Colon (tissue), 2 donors: ENCODE results near the gene KIF18B.

Experiments used
- FAIRE-seq: peaks from 2 replicates; lab custom pipeline; 2012; peaks lifted over from hg19 to GRCh38; lab: Jason Lieb, UNC
- donor health status: control.
- donor health status: control.

Gene KIF18B

GRCh38 chr17:44918006-44918405, 29.6 kb downstream of the KIF18B start:
- no peak for FAIRE-seq

GRCh38 chr17:44917456-44917855, 30.1 kb downstream of the KIF18B start:
- no peak for FAIRE-seq

- FAIRE-seq: no peak
Measured at GRCh38 chr17:44916781-44917241, 30.8 kb downstream of the KIF18B start.

- FAIRE-seq: no peak
Measured at GRCh38 chr17:44915862-44916780, 31.5 kb downstream of the KIF18B start.

GRCh38 chr17:44915321-44915726, 32.2 kb downstream of the KIF18B start, which contains the start of gene GFAP:
GFAP (minus strand) TSS chr17:44915500; CDS start chr17:44915486, 14 bp downstream.
- FAIRE-seq: no peak

GRCh38 chr17:44914698-44915271, 32.8 kb downstream of the KIF18B start:
- no peak for FAIRE-seq

- no peak for FAIRE-seq
Measured at GRCh38 chr17:44914148-44914547, 33.4 kb downstream of the KIF18B start.

GRCh38 chr17:44913676-44914075, 33.9 kb downstream of the KIF18B start:
- FAIRE-seq: no peak

GRCh38 chr17:44912763-44913544, 34.6 kb downstream of the KIF18B start:
- no peak for FAIRE-seq

GRCh38 chr17:44911133-44912001, 36.2 kb downstream of the KIF18B start:
- no peak for FAIRE-seq

- no peak for FAIRE-seq
Measured at GRCh38 chr17:44910231-44911106, 37.1 kb downstream of the KIF18B start.

GRCh38 chr17:44909681-44910144, 37.9 kb downstream of the KIF18B start:
- no peak for FAIRE-seq

- FAIRE-seq: no peak
Measured at GRCh38 chr17:44908761-44909326, 38.7 kb downstream of the KIF18B start.

GRCh38 chr17:44907729-44908470, 39.7 kb downstream of the KIF18B start:
- no peak for FAIRE-seq

- no peak for FAIRE-seq
Measured at GRCh38 chr17:44906763-44907728, 40.5 kb downstream of the KIF18B start.

- FAIRE-seq: no peak
Measured at GRCh38 chr17:44906010-44906646, 41.4 kb downstream of the KIF18B start.
